Fibroblast of pulmonary artery (primary cell): ENCODE data around the gene PEAK3.

Experiments
- DNase-seq: peaks from one replicate; pipeline ENCODE4 v3.0.0-alpha.2; 2010; ENCODE audit warnings: low read depth
- H3K4me3 ChIP-seq: replicated peaks from 2 replicates; pipeline ENCODE4 v1.5.1; 2011; ENCODE audit warnings: low read depth, mild to moderate bottlenecking, control low read depth, low read length, moderate library complexity
- CTCF ChIP-seq: IDR thresholded peaks from 2 replicates; pipeline ENCODE4 v1.5.1; 2011; ENCODE audit warnings: mild to moderate bottlenecking, control low read depth, low read length, inconsistent platforms; ENCODE audit errors: missing control alignments

Gene PEAK3, protein sequence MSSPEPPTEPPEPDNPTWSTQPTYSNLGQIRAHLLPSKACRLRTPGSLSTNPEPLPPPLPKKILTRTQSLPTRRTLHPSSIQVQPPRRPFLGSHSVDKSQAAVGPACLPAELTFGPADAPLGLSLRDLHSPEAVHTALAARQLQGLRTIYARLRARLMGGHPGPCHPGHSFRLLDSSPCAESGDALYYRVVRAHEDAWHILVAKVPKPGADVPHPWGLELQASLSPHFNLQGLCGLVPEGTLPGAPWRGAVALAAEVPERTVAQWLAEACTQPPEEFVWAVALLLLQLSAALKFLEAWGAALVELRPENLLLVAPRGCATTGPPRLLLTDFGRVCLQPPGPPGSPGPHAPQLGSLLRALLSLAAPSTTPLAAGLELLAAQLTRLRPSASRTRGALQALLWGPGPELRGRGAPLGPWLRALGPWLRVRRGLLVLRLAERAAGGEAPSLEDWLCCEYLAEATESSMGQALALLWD

DNA sequence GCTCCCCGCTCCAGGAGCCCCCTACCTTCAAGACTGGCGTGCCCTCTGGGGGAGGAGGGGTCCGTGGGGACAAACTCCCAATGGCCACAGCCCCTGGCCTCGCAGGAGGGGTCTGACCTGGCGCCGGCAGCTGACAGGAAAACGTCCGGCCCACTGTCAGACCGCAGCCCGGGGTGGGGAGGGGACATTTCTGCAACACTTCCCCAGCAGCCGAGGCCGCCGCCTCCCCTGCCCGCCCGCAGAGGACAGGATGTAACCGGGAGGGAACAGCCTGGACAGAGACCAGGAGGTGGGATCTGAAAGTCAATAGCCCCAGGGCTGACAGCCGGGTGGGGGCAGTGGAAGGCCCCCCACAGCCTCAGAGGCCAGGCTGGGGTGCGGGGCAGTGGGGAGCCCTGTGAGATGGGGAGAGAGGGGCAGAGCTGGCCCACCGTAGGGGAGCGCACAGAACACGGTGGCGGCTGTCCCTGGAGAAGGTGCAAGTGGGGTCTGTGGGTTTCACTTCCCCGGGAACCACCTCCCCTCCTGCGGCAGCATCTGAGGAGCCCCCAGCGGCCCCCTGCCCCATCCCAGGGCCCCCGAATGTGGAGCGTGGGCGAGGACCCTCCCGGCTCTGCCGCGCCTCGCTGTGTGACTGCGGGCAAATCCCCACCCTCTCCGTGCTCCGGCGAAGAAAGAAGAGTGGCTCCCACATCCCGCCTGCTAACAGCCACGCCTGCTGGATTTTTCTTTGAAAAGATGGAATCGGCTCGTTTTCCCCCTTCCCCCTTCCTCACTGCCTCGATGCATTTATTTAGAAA, at the start of gene PEAK3:
Gene PEAK3, minus strand, starts transcription at position 114 of the 800 bp plus-strand sequence. CDS start 1,244 bp downstream, outside the sequence.
- TF ChIP-seq CTCF, result no peak
- peak within 1 kb of the TSS; percentile 31 for H3K4me3 ChIP-seq
- DNase-seq, result peak; percentile 35

DNA sequence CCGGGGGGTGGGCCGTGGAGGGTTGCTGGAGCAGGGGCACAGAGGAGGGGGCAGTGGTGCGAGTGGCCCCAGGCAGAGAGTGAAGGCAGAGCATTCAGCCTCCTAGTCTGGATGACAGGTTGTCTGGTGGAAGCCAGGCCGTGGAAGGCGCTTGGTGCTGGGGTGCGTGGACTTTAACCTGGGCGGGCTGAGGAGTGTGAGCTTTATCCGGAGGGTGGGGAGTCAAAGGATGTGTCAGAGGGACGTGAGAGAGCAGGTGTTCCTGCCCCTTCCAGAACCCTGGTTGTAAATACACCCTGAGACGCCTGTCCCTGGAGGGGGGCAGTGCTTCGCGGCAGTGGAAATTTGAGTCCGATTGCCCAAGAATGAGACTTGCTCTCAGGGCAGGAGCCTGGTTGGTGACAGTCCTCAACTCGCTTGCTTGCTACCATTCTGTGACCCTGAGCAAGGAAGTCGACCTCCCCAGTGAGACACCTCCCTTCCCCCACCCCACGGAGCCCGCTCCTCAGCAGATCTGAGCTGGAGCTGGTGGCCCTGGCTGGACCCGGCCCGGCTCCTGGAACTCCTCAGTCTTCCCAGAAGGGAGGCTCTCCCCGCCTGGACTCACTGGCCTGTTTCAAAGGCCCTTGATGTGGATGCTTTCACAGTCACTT, 48.8 kb upstream of the PEAK3 start:
- no peak for DNase-seq
- H3K4me3 ChIP-seq, result no peak overlapping the region
- no peak for TF ChIP-seq CTCF

- no peak overlapping the region for H3K4me3 ChIP-seq
- no peak for TF ChIP-seq CTCF
- no peak for DNase-seq
Measured at GRCh38 chr19:2330255-2330631, 48.3 kb upstream of the PEAK3 start.

DNA sequence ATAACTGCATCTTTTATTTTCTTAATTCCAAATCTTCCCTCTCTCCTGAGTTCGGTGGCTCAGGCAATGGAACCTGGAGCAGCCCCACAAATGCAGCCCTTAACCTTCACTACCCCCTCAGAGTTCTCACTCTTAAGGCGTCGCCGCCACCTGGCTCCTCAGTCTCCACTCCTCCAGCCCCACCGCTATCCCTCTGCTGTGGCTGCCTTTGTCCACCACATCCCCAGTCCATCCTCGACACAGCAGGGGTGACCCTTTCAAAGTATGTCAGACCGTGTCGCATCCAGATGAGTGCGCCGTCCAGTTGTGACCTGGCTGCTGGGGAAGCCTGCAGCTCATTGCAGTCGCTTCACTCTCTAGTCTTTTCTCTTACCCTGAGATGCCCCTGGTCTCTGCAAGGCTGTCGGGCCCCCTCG, 47.5 kb upstream of the PEAK3 start:
- no peak for TF ChIP-seq CTCF
- H3K4me3 ChIP-seq, result peak overlapping the region; percentile 95

GRCh38 chr19:2329149-2329478, 47.1 kb upstream of the PEAK3 start:
- no peak for TF ChIP-seq CTCF
- peak overlapping the region; percentile 95 for H3K4me3 ChIP-seq
- DNase-seq, result no peak

More for the DNA sequence above, 47.5 kb upstream of the PEAK3 start:
- no peak for DNase-seq

- DNase-seq, result peak; percentile 87
- peak within 1 kb of the TSS; percentile 95 for H3K4me3 ChIP-seq
- TF ChIP-seq CTCF, result no peak
Measured at GRCh38 chr19:2328401-2329148, 46.6 kb upstream of the PEAK3 start, which contains the start of the genes LSM7 and SPPL2B. Gene LSM7 (minus strand): TSS chr19:2328586. CDS start chr19:2328566, 20 bp downstream. Gene SPPL2B (plus strand): TSS chr19:2328684. CDS start chr19:2328710, 26 bp downstream.
